ENCODE data around the gene HCN1.

GRCh38 chr5:45484781-45485180 is 211.4 kb downstream of the HCN1 start:
- TF ChIP-seq CTCF (IDR thresholded peaks at IDR 0.05) (no peak), POLR2A (IDR thresholded peaks at IDR 0.05) (no peak)
